Cardiac muscle cell (in vitro differentiated cells and primary cell): ENCODE data around the gene BTBD17. TPM values are rescaled to one million over a fixed set of nuclear protein-coding genes. Genes with fewer than 3 reads are reported as not detected.

Experiments
- DNase-seq, 2 donors: peaks; one replicate each; pipeline versions ENCODE4 v3.0.0 to v3.0.0-alpha.2; 2010 to 2017; ENCODE audit warnings: low read depth in 1 of 2, low spot score in 1 of 2
- H3K27ac ChIP-seq: fragments of 200-600 bp; sonication (generic); 2 replicates; pipeline ENCODE4 v1.5.1; 2016
- H3K27me3 ChIP-seq: fragments of 200-600 bp; sonication (generic); 2 replicates; pipeline ENCODE4 v1.6.0; 2016; ENCODE audit warnings: control low read depth
- H3K36me3 ChIP-seq: fragments of 200-600 bp; sonication (generic); 2 replicates; pipeline ENCODE4 v1.5.1; 2016; ENCODE audit warnings: control low read depth
- H3K4me1 ChIP-seq: fragments of 200-600 bp; sonication (generic); 2 replicates; pipeline ENCODE4 v1.8.1; 2017; ENCODE audit warnings: low read depth, mild to moderate bottlenecking, mixed run types
- H3K4me3 ChIP-seq: fragments of 200-600 bp; sonication (generic); 2 replicates; pipeline ENCODE4 v1.5.1; 2016; ENCODE audit warnings: mild to moderate bottlenecking
- H3K9me3 ChIP-seq: fragments of 200-600 bp; sonication (generic); 2 replicates; pipeline ENCODE4 v1.5.1; 2017; ENCODE audit warnings: low read depth, mild to moderate bottlenecking, control low read depth
- polyA plus RNA-seq: library from polyadenylated mRNA; unstranded; fragments of >200 nt; fragmentation: Nextera tagmentation; extraction: Ambion mirVana; gene quantifications from 2 replicates; pipeline ENCODE4 v1.2.1, GENCODE V29; 2016
- total RNA-seq: library from RNA; depleted of rRNA; stranded (reverse); fragments of >200 nt; gene quantifications from 2 replicates; pipeline ENCODE4 v1.2.3, GENCODE V29; 2016
- TF ChIP-seq, protein P1 (sequence below): IDR thresholded peaks from 2 replicates; pipeline ENCODE4 v1.5.1; 2012; ENCODE audit warnings: low read depth, mild to moderate bottlenecking, low read length

BTBD17 gene
- total and polyA plus RNA-seq, 2 experiments from 2014 or later, result 0.62 to 0.63 TPM

DNA sequence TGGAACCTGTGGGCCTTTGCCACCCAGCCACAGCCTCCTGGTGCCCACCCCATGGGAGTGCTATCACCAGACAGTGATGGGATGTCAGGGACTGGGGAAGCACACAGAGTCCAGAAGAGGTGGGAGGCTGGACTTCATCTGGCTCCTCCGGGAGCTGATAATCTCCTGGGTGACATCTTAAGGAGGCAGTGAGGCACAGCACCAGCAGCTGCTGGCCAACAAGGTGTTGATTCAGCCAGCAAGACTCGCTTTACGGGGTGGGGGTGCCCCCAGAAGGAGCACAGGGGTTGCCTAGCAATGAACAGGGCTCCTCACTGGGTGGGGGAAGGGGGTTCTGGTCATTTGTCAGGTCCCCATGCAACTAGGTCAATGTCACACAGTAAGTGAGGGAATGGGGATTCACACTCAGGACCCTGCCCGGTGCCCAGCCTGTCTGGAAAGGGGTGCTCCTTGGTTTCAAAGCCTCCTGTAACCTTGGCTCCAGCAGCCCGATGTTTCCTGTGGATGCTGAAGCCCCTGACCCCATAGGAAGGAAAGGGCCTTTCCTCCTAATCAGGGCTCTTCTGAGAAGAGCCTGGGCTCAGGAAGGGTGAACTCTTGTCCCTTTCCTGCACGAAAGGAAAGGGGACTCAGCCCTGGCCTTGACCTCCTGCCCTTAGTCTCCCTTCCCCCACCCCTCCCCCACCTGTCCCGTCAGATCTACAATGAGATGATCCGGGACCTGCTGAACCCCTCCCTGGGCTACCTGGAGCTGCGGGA is 18.0 kb downstream of the BTBD17 start:
- no peak for DNase-seq
- TF ChIP-seq, protein P1, sequence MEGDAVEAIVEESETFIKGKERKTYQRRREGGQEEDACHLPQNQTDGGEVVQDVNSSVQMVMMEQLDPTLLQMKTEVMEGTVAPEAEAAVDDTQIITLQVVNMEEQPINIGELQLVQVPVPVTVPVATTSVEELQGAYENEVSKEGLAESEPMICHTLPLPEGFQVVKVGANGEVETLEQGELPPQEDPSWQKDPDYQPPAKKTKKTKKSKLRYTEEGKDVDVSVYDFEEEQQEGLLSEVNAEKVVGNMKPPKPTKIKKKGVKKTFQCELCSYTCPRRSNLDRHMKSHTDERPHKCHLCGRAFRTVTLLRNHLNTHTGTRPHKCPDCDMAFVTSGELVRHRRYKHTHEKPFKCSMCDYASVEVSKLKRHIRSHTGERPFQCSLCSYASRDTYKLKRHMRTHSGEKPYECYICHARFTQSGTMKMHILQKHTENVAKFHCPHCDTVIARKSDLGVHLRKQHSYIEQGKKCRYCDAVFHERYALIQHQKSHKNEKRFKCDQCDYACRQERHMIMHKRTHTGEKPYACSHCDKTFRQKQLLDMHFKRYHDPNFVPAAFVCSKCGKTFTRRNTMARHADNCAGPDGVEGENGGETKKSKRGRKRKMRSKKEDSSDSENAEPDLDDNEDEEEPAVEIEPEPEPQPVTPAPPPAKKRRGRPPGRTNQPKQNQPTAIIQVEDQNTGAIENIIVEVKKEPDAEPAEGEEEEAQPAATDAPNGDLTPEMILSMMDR, result no peak

DNA sequence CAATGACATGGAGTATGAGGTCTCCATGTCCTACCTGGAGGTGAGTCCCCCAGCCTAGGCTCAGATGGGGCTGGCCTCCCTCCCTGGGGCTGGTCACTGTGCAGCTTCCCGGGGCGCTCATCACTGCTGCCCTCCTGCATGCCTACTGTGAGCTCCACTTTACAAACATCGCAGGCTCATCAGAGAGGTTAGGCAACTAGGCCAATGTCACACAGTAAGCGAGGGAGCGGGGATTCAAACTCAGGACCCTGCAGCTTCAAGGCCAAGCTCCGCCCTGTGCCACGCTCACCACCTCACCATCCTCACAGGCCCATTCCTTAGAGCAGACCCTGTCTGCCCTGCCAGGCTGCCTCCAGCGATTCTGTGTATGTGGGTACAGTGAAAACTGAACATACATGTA is 18.5 kb downstream of the BTBD17 start:
- Histone ChIP-seq H3K27me3 (peaks cover 7% of the 10 kb centered on the region), H3K4me1 (no peaks in the 10 kb centered on the region), H3K36me3 (no peaks in the 10 kb centered on the region), H3K27ac (no peak overlapping the region), H3K4me3 (no peak overlapping the region), H3K9me3 (no peaks in the 10 kb centered on the region)
- TF ChIP-seq, protein P1, result no peak
- DNase-seq, result no peak

More for the DNA sequence above, 18.0 kb downstream of the BTBD17 start:
- H3K4me1 ChIP-seq, result no peaks in the 10 kb centered on the region
- H3K27ac ChIP-seq, result no peak overlapping the region
- H3K36me3 ChIP-seq, result no peaks in the 10 kb centered on the region
- H3K27me3 ChIP-seq, result peaks cover 13% of the 10 kb centered on the region
- H3K9me3 ChIP-seq, result no peaks in the 10 kb centered on the region
- no peak overlapping the region for H3K4me3 ChIP-seq

DNA sequence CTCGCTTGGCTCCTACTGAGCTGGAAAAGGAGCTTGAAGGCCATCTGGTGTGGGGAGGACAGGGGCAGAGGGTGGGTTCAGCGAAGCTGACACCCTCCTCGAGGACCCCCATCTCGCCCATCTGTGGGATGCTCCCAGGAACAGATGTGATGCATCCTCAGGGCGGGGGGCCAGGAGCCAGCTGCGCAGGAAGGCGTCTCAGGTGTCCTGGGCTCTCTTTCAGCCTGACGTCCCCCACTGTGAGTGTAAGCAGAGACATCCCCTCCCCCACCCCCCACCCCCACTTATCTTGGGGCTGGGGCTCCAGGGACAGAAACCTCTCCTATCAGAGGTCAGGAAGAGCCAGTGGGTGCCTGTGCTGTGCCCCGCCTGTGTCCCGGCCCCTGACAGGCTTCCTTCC is 19.4 kb downstream of the BTBD17 start:
- DNase-seq, result no peak
- Histone ChIP-seq H3K36me3 (no peaks in the 10 kb centered on the region), H3K9me3 (no peaks in the 10 kb centered on the region), H3K27me3 (peaks cover 4% of the 10 kb centered on the region), H3K4me1 (no peaks in the 10 kb centered on the region), H3K4me3 (no peak overlapping the region), H3K27ac (no peak overlapping the region)
- TF ChIP-seq, protein P1, result no peak

DNA sequence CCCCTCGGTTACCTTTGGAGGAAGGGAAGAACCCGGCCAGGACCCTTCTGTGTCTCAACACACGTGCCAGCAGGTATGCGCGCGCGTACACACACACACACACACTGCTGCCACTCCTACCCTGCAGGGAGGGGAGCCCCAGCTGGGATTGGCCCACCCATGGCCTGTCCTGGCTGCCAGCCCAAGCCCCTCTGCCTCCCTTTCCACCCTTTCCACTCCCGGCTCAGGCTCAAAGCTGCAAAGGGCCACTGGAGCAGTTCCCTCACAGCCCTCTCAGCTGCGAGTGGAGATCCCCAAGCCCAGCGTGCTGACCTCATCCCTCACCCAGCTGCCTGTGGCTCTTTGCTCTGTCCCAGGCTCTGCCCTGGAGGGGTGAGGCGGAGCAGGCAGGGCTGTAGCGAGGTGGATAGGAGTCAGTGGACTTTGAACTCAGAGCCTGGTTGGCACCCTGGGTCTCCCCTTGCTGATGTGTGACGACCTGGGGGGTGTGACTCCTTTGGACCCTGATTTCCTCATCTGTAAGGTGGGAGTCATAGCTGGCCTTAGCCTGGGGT is 21.1 kb downstream of the BTBD17 start:
- DNase-seq, result no peak
- Histone ChIP-seq H3K27me3 (peaks cover 4% of the 10 kb centered on the region), H3K4me3 (no peak overlapping the region), H3K9me3 (no peaks in the 10 kb centered on the region), H3K27ac (no peak overlapping the region), H3K4me1 (no peaks in the 10 kb centered on the region), H3K36me3 (no peaks in the 10 kb centered on the region)
- TF ChIP-seq, protein P1, result no peak

DNA sequence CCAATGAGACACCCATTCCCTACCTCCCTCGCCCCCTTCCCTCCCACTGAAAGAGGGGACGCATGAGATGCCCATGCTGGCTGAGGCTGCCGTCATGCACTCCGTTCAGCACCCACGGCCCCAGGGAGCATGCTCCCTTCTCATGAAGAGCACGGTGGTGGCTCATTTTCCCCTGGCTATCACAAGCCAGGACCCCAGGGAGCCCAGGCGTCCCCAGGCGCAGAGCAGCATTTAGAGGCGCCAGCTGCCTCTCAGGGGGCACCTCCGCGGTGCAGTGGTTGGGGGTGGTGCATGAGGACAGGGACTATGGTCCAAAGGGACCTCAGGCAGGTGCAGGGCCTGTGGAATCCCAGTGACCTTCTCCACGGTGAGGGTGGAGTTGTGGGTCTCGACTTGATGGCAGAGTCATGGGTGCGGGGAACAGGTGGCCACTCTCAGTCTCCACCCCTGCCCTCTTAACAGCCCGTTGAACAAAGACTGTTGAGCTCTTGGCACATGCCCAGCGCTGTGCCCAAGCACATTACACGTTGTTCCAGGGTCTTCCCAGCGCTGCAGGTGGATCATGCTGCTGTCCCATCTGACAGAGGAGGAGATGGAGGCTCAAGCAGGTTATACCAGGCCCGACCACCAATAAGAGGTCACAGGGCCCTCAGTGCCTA is 22.0 kb downstream of the BTBD17 start:
- Histone ChIP-seq H3K27ac (no peak overlapping the region), H3K36me3 (no peaks in the 10 kb centered on the region), H3K4me1 (no peaks in the 10 kb centered on the region), H3K9me3 (no peaks in the 10 kb centered on the region), H3K4me3 (no peak overlapping the region), H3K27me3 (peaks cover 4% of the 10 kb centered on the region)
- TF ChIP-seq, protein P1, result no peak
- no peak for DNase-seq
